ENCODE data around the gene DCAKD.

Gene DCAKD

DNA sequence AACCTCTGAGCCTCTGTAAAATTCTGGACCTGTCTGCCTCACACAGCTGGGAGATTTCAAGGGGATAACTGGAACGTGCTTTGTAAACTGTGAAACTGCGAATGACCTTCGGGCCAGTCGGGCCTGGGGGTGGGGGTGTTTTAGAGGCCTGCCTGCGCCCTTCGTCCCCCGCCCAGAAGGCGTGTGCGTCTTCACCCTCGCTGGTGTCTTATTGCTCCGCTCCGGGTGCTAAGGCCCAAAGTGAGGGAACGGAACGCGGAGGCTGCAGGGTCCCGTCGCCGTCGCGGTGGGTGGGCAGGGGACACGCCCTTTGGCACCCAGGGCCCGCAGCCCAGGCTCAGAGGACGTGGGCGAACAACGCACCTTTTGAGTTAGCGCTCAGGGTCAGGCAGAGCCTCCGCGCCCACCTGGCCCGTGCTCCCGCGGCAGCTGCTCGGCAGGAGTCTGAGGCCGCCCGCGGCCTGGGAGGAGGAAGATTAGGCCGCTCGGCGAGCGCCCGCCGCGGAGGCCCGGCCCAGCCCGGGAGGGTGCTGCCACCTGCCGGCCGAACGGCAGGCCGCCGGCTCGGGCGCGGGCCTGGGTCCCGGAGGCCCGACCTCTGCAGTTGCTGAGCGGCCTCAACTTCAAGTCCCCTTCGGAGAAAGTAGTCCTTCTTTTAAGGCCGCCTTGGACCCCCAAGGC lies 29.7 kb downstream of the DCAKD start:
- peak; percentile 90 for FAIRE-seq
- TF ChIP-seq POLR2A (IDR thresholded peaks at IDR 0.05; ENCODE audit: low read depth, low read length) (no peak), TAF1 (IDR thresholded peaks at IDR 0.05; ENCODE audit: low read depth, low read length) (no peak), POLR2AphosphoS5 (IDR thresholded peaks at IDR 0.05; ENCODE audit: low read depth, low read length) (no peak)
- peak; percentile 97 for DNase-seq (ENCODE audit: insufficient read length, low spot score)

DNA sequence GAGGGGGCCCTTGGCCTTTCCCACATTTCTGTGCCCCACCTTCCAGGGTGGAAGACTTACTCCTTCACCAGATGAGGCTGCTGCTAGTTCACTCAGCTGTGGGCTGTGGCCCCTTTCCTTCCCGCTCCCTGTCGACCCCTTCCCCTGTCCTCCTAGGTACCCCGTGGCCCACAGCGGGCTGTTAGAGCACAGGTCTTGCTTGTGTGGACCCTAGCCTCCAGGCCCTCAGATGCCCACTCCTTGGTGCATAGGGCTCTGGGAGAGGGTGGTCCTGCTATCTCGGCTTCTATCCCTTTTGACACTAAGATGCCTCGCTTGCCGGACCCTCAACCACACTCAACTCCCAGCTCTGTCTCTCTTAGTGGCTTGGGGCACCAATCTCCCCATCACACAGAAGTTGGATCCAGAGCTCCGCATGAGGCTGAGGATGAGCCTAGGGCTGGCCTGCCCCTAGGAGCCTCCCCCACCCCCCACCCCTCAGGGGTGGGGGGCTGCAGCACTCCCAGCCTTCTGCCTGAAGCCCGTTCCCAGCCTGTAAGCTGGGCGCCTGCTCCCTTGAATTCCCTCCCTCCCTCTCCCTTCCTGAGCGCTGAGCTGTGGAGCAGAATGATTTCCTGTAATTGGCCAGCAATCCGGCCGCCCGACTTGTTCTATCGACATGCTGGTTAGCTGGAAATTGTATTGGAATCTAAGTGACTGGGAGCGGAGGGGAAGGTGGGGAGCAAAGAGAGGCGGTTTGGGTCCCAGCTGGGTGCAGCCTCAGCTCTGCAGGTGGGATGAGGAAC lies 30.9 kb downstream of the DCAKD start:
- no peak for FAIRE-seq
- TF ChIP-seq POLR2AphosphoS5 (IDR thresholded peaks at IDR 0.05; ENCODE audit: low read depth, low read length): no peak
- no peak for TF ChIP-seq SPI1 (IDR thresholded peaks at IDR 0.05; ENCODE audit: low read depth, low read length)
- TF ChIP-seq TAF1 (IDR thresholded peaks at IDR 0.05; ENCODE audit: low read depth, low read length): no peak
- TF ChIP-seq POLR2A (IDR thresholded peaks at IDR 0.05; ENCODE audit: low read depth, low read length): no peak
- no peak for TF ChIP-seq PAX5 (IDR thresholded peaks at IDR 0.05; ENCODE audit: insufficient read depth, low read length, severe bottlenecking)
- TF ChIP-seq POU2F2 (IDR thresholded peaks at IDR 0.05; ENCODE audit: low read depth, low read length): no peak
- no peak for DNase-seq (ENCODE audit: insufficient read length, low spot score)

DNA sequence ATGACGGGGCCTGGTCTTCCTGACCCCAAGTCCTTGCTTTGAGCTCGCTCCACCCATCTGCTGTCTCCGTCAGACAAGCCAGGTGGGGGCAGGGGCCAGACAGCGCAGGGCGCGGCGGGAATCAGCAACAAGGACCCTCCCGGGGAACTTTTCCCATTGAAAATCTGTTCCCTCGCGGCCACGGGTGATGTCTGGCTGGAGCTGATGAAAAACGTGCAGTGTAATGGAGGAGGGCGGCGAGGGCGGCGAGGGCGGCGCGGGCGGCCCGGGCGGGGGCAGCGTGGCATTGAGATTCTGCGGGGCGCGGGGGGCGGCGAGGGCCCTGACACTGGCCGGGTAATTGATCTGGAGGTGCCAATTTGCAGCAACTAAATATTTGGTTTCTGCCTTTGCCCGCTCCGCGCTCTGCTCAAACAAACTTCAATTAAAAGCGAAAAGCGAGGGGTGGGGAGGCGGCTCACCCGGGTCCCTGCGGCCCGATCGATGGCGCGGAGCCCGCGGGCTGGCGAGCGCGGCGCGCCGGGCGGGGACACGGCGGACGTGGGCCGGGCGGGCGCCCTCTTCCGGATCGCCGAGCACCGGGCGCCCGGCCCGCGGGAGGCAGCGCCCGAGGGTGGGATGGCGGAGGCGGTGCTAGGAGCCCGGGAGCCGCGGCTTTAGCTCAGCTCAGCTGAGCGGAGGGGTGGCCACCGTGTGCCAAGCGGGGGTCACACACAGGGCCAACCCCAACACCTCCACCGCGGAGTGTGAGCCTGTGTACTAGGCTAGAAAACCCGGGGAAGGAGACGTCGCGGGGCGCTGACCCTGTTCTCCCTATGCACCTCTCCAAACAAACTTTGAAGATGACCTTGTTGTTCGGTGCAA lies 32.4 kb downstream of the DCAKD start:
- TF ChIP-seq PAX5 (IDR thresholded peaks at IDR 0.05; ENCODE audit: insufficient read depth, low read length, severe bottlenecking) (peak; percentile 22), SPI1 (IDR thresholded peaks at IDR 0.05; ENCODE audit: low read depth, low read length) (no peak)
- FAIRE-seq: no peak
- DNase-seq (ENCODE audit: insufficient read length, low spot score): peak; percentile 56

DNA sequence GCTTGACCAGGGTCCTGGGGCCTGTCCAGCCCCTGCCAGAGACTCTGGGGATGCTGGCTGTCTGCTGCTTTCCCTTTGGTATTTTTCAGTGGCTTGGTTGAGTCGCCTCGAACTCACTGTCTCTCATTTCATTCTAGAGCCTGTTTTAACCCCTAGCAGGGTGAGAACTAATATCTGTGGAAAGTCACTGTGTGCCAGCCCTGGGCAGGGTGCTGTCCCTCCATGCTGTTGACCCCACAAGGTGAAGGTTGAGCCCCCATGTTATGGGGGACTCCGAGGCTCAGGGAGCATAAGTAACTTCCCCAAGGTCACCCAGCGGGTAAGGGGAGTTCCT lies 33.0 kb downstream of the DCAKD start:
- no peak for FAIRE-seq
- TF ChIP-seq TAF1 (IDR thresholded peaks at IDR 0.05; ENCODE audit: low read depth, low read length) (no peak), POU2F2 (IDR thresholded peaks at IDR 0.05; ENCODE audit: low read depth, low read length) (no peak), PAX5 (IDR thresholded peaks at IDR 0.05; ENCODE audit: insufficient read depth, low read length, severe bottlenecking) (no peak), POLR2AphosphoS5 (IDR thresholded peaks at IDR 0.05; ENCODE audit: low read depth, low read length) (no peak), POLR2A (IDR thresholded peaks at IDR 0.05; ENCODE audit: low read depth, low read length) (no peak), SPI1 (IDR thresholded peaks at IDR 0.05; ENCODE audit: low read depth, low read length) (no peak)
- DNase-seq (ENCODE audit: insufficient read length, low spot score): no peak

DNA sequence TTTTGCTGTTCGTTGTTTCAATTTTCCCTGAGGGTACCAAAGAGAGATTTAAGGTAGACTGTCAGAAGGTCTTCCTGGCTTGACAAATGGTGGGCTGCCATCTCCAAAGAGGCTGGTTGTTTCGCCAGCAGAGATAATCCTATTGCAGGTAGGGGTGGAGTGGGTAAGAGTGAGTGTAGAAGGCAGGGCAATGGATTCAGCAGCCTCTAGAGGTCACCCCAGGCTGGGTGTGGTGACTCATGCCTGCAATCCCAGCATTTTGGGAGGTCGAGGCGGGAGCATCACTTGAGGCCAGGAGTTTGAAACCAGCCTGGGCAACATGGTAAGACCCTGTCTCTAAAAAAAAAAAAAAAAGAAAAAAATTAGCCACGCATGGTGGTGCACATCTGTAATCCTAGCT lies 34.6 kb downstream of the DCAKD start:
- FAIRE-seq (no peak), DNase-seq (ENCODE audit: insufficient read length, low spot score) (no peak)
- no peak for TF ChIP-seq TAF1 (IDR thresholded peaks at IDR 0.05; ENCODE audit: low read depth, low read length)
- TF ChIP-seq POU2F2 (IDR thresholded peaks at IDR 0.05; ENCODE audit: low read depth, low read length): no peak
- no peak for TF ChIP-seq POLR2A (IDR thresholded peaks at IDR 0.05; ENCODE audit: low read depth, low read length)
- no peak for TF ChIP-seq POLR2AphosphoS5 (IDR thresholded peaks at IDR 0.05; ENCODE audit: low read depth, low read length)
- no peak for TF ChIP-seq SPI1 (IDR thresholded peaks at IDR 0.05; ENCODE audit: low read depth, low read length)
- TF ChIP-seq PAX5 (IDR thresholded peaks at IDR 0.05; ENCODE audit: insufficient read depth, low read length, severe bottlenecking): no peak

DNA sequence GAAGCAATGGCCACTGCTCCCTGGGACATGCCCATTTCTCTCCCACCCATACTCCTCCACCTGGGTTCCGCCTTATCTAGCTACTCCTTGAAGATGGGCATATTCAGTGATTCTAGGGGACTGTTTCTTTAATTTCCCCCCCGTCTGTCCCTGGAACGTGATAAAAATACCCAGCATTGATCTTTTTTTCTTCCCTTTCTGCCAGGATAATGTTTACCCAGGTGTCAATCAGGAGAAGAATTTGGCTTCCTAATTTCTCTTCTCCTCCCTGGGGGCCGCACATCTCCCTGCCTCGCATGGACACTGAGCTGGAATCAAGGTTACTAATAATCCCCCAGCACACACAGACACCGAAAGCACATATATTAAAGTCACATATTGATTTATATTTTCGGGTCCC lies 35.2 kb downstream of the DCAKD start:
- DNase-seq (ENCODE audit: insufficient read length, low spot score) (no peak), FAIRE-seq (no peak)
- TF ChIP-seq PAX5 (IDR thresholded peaks at IDR 0.05; ENCODE audit: insufficient read depth, low read length, severe bottlenecking) (no peak), POLR2AphosphoS5 (IDR thresholded peaks at IDR 0.05; ENCODE audit: low read depth, low read length) (no peak), TAF1 (IDR thresholded peaks at IDR 0.05; ENCODE audit: low read depth, low read length) (no peak), SPI1 (IDR thresholded peaks at IDR 0.05; ENCODE audit: low read depth, low read length) (no peak), POU2F2 (IDR thresholded peaks at IDR 0.05; ENCODE audit: low read depth, low read length) (no peak), POLR2A (IDR thresholded peaks at IDR 0.05; ENCODE audit: low read depth, low read length) (no peak)

DNA sequence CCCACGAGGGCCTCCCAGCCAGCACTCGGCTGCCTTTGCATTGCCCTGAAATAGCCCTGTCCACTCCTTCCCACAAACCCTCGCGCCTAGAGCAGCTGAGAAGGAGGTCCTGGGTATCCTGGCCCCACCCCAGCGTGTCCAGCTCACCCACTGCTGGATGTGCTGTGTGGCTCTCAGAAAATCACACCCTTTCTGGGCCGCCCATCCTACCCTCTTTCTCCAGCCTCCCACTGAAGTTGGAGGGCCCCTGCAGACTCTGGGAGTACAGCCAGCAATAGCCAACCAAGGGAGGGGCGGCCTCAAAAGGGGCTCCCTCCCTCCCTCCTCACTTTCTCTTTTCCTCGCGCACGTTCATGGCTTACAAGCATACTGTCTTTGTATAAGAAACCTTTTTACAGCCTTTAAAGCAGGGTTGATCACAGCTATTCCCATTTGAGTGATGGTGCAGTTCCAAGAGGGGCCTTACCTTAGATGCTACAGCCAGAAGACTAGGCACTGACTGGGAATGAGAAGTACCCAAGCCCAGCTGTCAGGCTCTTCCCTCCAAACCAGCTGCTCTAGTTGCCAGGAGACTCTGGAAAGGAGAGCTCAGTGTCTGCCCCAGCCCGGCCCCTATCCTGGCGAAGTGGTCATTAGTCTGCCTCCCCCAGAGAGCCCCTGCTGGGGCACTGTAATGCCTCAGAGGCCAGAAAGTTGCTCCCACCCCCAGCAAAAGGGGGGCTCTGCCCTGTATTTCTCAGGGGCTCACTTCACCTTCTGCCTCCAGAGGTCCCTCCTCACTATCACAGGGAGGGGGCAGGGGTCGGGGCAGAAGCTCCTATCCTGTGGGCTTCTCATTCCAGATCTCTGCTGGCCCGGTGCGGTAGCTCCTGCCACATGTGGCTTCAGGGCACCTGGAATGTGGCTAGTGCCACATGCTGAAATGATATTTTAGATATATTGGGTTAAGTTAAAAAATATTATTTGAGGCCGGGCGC lies 38.1 kb downstream of the DCAKD start:
- no peak for FAIRE-seq
- TF ChIP-seq POU2F2 (IDR thresholded peaks at IDR 0.05; ENCODE audit: low read depth, low read length) (no peak), TAF1 (IDR thresholded peaks at IDR 0.05; ENCODE audit: low read depth, low read length) (no peak), SPI1 (IDR thresholded peaks at IDR 0.05; ENCODE audit: low read depth, low read length) (no peak), PAX5 (IDR thresholded peaks at IDR 0.05; ENCODE audit: insufficient read depth, low read length, severe bottlenecking) (no peak), POLR2A (IDR thresholded peaks at IDR 0.05; ENCODE audit: low read depth, low read length) (no peak), POLR2AphosphoS5 (IDR thresholded peaks at IDR 0.05; ENCODE audit: low read depth, low read length) (no peak)
- DNase-seq (ENCODE audit: insufficient read length, low spot score): no peak

DNA sequence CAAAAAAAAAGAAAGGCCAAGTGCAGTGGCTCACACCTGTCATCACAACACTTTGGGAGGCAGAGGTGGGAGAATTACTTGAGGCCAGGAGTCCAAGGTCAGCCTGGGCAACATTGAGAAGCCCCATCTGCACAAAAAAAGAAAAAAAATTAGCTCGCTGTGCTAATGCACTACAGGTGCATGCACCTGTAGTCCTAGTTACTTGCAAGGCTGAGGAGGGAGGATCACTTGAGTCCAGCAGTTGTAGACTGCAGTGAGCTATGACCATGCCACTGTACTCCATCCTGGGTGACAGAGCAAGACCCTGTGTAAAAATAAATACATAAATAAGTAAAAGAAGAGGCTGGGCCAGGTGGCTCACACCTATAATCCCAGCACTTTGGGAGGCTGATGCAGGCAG lies 39.7 kb downstream of the DCAKD start:
- FAIRE-seq (no peak), DNase-seq (ENCODE audit: insufficient read length, low spot score) (no peak)
- no peak for TF ChIP-seq PAX5 (IDR thresholded peaks at IDR 0.05; ENCODE audit: insufficient read depth, low read length, severe bottlenecking)
- no peak for TF ChIP-seq POLR2AphosphoS5 (IDR thresholded peaks at IDR 0.05; ENCODE audit: low read depth, low read length)
- TF ChIP-seq TAF1 (IDR thresholded peaks at IDR 0.05; ENCODE audit: low read depth, low read length): no peak
- no peak for TF ChIP-seq SPI1 (IDR thresholded peaks at IDR 0.05; ENCODE audit: low read depth, low read length)
- TF ChIP-seq POLR2A (IDR thresholded peaks at IDR 0.05; ENCODE audit: low read depth, low read length): no peak
- no peak for TF ChIP-seq POU2F2 (IDR thresholded peaks at IDR 0.05; ENCODE audit: low read depth, low read length)

Data from GM12891 (cell line).